GM21529 (cell line): Measurements from ENCODE around the gene DNAJC3.
A peak's percentile ranks its signal among the peaks of the same experiment; 100 is the strongest.
"Not testable (repeated sequence)": the region's sequence is repeated elsewhere in the genome, so short reads cannot be mapped to it uniquely, and the experiment has no call there.

ENCODE experiments used
- ATAC-seq: cut with Tn5 transposase; IDR thresholded peaks from one replicate; pipeline ENCODE4 v1.9.1; 2021; ENCODE audit not compliant: unreplicated experiment

DNAJC3 gene

DNA sequence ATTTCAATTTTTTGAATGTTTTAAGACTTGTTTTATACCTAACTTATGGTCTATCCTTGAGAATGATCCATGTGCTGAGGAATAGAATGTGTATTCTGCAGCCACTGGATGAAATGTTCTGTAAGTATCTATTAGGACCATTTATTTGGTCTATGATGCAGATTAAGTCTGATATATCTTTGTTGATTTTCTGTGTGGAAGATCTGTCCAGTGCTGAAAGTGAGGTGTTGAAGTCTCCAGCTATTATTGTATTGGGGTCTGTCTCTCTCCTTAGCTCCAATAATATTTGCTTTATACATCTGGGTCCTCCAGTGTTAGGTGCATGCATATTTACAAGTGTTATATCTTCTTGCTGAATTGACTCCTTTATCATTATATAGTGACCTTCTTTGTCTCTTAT is 9.7 kb upstream of the DNAJC3 start:
- not testable (repeated sequence) for ATAC-seq

DNA sequence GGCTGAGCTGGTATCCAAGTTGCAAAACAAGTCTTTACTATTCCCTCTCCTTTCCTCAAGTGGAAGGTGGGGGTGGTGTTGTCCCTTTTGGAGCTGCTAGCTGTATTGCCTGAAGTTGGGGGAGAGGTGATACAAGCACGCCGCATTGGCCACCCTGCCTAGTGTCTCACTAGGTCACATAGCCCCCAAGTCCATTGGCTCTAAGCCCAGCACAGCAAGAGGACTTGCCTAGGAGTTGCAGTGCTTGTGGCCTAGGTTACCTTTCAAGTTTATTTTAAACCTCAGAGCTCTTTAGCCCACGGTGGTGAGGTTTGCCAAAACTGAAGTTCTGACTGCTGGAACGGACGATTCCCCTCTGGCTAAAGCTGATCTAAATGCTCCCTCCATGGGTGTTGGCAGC is 5.3 kb upstream of the DNAJC3 start:
- no peak for ATAC-seq

DNA sequence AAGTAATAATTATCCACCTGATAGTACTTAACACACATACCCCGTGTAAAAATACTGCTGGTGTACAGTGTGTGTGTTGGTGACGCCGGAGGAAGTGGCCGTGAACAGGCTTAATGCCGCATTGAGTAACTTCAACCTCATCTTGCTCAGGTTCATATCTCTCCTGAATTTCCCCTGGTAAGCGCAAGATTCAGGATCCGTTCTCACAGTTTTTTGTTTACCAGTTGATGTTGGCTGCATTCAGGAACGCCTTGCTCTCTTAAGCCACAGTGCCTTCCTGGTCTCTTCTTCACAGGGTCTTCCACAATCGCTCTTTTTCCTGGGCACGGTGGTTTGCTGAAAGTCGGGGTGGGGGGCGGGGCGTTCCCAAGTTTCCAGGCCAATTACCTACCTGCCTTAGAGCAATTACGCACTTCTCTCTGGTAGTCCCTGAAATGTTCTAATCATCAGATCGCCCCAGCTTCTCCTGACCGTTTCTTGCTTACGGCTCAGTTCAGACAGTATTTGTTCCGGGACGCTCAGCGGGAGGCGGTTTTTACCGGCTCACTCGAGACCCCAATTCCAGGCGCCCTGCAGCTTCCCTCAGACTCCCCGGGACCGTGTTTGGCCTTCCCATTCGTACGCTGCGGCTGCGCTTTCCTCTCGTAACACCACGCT is 706 bp upstream of the DNAJC3 start:
- peak; percentile 12 for ATAC-seq

DNA sequence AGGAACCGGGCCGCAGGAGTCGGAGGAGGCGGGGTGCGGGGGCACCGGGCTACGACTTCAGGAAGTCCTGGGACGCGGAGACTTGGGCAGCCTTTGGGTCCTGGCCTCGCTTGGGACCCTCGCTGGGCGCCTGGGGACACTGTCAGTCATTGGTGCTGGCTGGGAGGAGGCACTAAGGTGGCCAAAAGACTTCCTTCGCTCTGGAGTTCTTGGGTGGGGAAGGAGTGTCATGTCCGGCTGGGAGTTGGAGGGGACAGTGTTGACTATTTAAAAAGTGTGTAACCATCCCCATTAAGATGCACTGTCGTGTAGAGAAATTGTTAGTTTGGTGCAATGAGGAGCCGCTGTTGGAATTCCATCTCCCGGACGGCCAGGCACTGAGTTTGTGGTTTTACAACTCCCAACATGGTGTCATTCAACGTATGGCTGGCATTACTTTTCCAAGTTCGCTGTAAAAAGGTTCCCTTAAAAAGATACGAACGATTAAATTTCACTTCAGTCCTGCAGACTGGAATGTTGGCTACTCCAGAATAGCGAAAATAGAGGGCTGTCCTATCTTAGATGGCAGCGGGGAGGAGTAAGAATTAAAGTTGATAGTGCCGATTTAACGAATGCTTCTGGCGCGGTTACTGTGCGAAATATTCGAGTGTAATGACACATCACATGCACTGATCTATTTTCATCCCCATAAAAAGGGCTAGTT is 776 bp downstream of the DNAJC3 start:
- no peak for ATAC-seq

DNA sequence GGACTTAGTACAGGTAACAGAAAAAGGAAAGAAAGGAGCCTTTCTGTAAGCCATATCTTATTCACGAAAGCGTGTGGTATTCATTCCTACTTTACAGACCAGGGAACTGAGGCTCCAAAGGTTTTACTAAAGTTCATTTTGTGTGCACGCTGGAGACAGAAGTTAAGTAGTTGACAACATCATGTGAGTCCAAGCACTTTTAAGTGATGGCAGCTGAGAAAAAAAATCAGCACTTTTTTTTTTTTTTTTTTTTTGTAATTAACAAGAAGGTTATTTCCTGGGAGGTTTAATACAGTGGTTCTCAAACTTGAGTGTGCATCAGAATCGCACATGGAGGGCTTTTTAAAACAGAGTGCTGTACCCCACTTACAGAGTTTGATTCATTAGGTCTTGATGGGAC is 2.0 kb downstream of the DNAJC3 start:
- no peak for ATAC-seq

DNA sequence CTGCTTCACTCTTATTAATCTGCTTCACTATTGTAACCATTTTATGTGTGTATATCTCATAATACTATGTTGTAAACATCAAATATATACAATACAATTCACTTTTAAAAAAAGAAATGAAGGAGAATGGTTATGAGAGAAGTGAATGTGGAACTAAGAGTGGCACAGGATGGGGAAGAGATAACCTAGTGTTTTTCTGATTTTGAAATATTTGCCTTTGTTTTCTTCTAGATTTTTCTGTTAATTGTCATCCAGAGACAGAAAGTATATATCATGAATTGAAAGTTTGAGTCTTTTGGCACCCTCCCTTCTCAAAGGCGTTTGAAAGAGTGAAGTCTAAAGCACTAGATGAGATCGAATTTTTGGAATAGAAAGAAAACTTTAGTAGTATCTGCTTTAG is 2.8 kb downstream of the DNAJC3 start:
- ATAC-seq, result no peak

DNA sequence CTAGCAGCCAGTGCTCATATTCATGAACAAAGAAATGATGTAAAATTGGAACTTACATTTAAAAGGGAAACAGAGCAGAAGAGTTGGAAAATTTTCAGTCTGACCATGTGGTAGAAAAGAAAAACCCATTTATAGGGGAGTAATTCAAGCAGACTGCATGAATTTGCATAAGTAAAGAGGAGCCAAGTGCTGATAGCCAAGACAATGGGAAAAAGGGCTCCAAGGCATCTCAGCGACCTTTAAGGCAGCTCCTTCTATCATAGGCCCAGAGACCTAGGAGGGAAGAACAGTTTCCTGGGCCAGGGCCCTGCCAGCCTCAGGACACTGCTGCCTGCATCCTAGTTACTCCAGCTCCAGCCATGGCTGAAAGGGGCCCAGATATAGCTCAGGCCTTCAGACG is 7.5 kb downstream of the DNAJC3 start:
- no peak for ATAC-seq

DNA sequence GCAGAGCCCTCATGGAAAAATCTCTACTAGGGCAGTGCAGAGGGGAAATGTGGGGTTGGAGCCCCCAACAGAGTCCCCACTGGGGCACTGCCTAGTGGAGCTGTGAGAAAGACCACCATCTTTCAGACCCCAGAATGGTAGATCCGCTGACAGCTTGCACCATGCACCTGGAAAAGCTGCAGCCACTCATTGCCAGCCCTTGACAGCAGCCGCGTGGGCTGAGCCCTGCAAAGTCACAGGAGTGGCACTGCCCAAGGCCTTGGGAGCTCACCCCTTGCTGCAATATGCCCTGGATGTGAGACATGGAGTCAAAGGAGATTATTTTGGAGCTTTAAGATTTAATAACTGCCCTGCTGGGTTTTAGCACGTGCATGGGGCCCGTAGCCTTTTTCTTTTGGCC is 8.0 kb downstream of the DNAJC3 start:
- ATAC-seq, result not testable (repeated sequence)

DNA sequence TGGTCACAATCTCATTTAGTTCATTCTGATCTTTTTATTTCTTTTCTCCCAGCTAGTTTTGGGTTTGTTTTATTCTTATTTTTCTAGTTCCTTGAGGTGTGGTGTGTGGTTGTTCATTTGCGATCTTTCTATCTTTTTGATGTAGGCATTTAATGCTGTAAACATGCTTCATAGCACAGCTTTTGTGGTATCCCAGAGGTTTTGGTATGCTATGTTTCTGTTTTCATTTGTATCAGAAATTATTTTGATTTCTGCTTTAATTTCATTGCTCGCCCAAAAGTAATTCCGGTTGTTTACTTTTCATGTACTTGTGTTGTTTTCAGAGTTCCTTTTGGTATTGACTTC is 12.6 kb downstream of the DNAJC3 start:
- no peak for ATAC-seq

DNA sequence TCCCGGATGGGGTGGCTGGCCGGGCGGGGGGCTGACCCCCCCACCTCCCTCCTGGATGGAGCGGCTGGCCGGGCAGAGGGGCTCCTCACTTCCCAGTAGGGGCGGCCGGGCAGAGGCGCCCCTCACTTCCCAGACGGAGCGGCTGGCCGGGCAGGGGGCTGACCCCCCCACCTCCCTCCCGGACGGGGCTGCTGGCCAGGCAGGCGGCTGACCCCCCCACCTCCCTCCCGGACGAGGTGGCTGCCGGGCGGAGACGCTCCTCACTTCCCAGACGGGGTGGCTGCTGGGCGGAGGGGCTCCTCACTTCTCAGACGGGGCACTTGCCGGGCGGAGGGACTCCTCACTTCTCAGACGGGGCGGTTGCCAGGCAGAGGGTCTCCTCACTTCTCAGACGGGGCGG is 14.0 kb downstream of the DNAJC3 start:
- not testable (repeated sequence) for ATAC-seq

DNA sequence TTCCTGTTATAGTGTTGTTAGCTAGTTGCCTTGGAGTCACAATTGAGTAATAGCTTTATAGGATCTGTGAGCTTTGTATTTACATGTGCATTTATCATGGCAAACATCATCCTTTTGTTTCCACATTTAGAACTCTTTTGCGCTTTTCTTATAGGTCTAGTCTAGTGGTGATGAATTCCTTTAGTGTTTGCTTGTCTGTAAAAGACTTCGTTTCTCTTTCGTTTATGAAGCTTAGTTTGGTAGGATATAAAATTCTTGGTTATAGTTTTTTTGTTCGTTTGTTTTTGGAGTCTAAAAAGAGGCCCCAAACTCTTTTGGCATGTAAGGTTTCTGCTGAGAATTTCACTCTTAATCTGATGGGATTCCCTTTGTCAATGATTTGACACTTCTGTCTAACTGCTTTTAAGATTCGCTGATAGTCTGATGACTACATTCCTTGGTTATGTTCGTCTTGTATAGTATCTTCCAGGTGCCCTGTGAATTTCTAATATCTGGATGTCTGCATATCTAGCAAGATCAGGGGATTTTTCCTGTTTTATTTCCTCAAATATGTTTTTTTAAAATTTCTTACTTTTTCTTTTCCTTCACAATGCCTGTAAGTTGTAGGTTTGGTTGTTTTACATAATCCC is 20.2 kb downstream of the DNAJC3 start:
- ATAC-seq, result no peak

DNA sequence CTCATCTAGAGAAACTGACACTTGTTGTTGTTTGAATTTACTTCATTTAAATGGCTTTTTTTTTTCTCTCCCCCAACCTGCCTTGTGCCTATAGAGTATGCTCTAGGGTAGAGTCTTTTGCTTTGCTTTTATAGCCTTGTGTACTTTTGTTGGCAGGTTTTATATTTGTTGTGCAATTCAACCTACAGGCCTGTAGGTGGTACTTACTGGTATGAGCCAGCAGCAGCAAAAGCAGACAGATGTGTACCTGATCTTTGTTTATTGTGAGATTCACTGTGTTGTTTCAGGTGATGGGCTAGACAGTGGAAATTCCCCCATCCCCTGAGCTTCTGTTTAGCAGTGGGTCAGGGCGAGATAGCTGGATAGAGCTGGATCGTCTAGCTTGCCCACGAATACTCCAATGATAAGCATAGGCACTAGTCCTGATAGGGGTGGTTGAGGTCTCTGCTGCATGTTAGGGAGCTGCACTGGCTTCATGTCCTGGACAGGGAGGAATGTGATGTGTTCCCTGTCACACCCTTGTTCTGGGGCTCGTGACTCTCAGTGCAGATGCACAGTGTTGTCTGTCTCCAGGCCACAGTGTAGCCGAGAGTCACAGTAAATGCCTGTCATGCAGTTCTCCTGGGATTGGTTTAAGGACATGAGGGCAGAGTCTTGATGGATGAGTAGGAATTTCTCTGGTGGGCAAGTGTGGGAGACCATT is 21.3 kb downstream of the DNAJC3 start:
- ATAC-seq, result peak; percentile 50

DNA sequence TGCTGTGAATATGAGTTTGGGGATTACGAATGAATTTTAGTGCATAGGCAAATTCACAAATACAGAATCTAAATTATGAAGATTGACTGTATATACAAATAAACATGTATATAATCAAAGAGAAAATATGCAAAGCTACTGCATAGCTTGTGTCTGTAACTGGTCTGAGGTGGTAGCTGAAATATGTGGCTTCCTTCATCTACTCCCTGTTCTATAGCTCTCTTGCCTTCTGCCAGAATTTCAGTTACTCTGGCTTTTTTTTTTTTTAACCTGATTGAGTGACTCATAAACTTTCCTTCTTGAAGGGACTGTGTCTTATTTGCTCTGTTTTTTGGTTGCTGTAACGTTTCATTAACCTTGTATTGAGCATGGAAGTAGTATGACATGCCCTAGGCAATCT is 26.6 kb downstream of the DNAJC3 start:
- no peak for ATAC-seq

DNA sequence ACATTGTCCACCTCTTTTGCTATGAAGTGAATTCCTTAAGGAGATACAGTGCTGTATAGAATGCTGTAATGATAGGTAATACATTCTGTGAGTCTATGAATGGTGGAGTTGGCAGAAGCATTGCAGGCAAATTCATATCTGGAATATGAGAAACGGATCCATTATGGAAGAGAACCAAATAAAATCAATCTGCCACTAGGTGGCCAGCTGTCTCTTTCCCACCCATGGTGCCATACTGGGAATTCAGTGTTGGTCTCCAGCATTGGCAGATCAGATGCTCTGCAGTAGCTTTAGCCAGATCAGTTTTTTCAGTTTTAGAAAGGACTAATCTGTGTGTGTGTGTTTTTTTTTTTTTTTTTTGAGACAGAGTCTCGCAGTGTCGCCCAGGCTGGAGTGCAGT is 27.6 kb downstream of the DNAJC3 start:
- ATAC-seq, result no peak

DNA sequence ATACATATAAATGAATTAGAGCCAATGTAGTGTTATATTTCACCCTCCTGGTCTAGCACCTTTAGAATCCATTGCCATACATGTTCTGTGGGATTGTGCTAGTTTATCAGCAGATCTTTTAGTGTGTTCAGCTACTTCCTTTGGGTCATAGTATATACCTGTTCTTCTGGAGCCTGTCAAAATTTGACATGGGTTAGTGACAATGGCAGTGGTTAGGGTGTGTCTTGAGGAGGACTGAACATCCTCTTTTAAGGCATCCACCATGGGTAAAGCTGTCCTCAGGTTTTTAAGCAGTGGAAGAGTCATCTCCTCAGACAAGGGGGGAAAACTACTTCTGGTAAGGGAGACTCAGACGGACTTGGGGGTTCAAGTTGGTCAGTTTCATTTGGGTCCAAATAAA is 29.4 kb downstream of the DNAJC3 start:
- ATAC-seq, result no peak

DNA sequence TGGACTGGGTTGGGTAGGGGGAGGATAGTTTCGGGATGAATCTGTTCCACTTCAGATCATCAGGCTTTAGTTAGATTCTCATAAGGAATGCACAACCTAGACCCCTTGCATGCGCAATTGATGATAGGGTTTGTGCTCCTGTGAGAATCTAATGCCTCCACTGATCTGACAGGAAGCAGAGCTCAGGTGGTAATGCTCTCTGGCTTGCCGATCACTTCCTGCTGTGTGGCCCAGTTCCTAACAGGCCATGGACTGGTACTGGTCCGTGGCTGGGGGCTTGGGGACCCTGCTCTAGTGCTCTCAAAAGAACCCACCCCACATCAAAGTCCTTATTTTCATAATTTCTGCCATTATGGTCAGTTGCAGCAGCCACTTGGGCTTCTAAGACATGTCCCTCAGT is 30.1 kb downstream of the DNAJC3 start:
- peak; percentile 38 for ATAC-seq

DNA sequence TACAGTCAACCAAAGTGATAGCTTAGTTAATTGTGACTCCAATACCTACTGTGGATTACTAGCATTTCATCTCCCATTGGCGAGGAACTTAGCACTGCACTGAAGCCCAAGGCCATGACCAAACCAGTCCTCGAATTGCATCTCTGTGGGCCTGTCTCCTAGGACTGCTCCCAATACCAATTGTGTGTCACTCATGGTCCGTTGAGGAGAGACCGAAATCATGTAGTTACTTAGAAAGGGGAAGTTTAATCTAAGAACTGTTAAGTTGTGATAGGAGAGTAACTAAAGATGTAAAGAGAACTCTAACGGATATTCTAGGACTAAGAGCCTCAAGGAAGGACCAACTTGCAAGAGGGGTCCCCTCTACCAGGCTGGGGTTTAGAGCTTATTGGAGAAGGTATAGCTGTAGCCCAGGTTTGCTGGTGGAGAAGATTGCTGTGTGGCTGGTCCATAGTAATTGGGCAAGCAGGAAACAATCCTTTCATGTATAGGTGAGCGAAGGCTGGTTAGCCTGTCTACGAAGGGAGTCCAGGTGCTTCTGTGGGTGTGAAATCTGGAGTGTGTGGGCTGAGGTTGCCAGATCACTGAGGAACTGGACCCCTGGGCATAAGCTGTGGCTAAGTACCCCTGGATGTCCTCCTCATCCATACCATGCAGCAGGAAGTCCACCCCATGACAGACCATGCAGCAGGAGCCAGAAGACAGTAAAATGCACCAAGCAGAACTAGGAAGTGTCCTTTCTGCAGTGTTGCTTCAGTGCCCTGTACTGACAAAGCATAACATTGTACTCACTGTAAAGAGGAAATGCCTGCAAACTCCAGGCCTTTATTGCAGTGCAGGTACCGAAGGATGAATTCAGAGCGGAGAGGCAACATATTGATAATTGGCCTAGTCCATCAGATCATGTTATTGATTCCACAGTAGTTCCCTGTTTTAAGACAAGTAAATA is 30.8 kb downstream of the DNAJC3 start:
- ATAC-seq, result peak; percentile 30

DNA sequence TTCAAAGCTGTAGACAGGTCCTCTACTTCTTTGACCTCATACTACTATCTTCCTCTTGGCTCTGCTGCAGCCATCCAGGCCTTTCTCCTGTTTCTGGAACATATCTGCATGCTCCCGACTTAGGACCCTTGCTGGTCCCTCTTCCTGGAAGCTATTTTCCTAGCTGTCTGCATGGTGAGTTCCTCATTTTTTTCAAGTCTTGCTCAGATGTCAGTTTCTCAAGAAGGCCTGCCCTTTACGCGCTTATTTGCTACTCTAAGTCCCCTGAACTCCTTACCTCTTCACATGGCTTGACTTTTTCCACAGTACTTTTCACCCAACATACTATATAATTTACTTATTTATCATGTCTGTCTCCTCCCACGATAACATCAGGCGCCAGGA is 31.4 kb downstream of the DNAJC3 start:
- no peak for ATAC-seq

DNA sequence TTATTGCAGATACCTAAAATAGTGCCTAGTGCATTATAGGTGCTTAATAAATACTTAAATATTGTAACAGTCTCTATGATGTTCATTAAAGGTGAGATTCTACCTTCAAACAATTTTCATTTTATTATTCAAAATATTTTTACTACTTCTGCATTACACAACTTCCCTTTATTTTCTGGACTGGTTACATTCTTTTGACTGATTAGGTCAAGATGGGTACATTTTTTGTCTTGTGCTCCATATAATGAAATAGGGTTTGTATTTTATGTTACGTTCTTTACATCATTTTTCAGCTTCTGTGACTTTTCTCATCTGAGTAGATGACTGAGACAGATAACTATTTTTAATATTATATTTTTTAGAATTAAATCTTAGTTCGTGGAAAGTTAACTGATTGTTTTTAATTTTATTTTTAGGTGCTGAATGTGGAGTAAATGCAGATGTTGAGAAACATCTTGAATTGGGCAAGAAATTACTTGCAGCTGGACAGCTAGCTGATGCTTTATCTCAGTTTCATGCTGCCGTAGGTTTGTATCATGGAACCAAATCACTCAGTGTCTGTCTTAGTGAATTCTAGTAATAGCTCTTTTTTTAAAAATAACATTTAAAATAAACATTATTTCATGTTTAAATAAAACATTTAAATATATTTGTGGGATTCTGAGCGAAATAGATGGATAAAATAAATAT is 32.0 kb downstream of the DNAJC3 start:
- no peak for ATAC-seq

DNA sequence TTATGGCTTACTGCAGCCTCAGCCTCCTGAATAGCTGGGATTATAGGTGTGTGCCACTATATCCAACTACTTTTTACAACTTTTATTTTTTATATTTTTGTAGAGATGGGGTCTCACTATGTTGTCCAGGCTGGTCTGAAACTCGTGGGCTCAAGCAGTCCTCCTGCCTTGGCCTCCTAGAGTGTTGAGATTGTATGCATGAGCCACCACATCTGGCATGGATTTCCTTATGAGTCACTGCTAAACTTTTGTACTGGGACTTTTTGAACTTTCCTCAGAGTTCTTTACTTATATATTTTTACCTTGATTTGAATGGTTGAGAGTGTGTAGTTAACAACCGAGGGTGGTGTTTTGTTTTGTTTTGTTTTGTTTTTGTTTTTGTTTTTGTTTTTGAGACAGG is 33.4 kb downstream of the DNAJC3 start:
- no peak for ATAC-seq
